GM21526 (cell line): ENCODE results near the gene LOXHD1.

Experiments used
- ATAC-seq: cut with Tn5 transposase; IDR thresholded peaks from one replicate; pipeline ENCODE4 v1.9.1; 2021; ENCODE audit warnings: moderate library complexity; ENCODE audit not compliant: unreplicated experiment, low FRiP score

Gene LOXHD1

DNA sequence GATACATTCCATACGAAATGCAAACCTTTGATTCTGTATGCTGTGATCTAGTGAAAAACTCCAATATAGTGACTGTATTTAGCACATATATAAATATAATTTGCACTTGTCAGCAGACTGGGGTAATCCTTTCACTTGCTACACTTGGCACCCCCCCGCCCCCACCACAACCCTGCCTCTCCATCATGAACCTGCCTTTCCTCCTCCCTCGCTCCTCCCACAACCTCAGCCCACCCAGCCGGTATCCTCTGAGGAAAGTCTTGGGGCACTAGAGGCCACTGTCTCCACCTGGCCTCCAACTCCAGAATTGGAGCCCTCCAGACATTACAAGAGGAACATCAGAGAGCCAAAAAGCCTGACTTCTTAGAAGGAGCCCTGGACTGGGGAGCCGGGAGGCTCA, 196.3 kb downstream of the LOXHD1 start:
- no peak for ATAC-seq

DNA sequence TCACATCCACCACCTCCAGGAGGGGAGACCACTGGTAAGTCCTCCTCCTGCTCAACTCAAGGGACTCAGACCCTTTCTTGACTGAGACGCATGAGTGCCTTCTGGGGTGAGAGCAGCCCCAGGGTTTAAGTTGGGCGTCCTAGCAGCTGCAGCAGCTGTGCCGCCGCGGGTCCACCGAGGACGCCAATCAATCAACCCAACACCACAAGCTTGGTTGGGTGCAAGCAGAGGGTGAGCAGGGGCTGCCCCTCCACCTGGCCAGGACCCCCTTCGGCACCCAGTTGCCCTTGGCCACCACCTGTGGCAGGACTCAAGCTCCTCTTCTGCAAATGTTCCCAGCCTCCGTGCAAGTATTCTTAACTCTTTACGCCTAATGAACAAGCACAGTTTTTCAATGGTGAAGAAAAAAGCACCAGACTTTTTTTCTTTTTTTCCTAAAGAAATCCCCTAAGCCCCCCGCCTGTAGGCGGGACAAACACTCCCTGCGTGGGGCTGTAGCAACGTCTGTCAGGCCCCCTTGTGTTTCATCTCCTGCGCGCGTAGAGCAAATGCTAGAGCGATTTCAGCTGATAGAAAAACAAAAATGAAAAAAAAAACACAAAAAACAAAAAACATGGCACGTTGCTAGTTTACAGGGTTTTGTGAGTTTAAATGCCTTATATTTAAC, 197.1 kb downstream of the LOXHD1 start:
- ATAC-seq, result no peak

DNA sequence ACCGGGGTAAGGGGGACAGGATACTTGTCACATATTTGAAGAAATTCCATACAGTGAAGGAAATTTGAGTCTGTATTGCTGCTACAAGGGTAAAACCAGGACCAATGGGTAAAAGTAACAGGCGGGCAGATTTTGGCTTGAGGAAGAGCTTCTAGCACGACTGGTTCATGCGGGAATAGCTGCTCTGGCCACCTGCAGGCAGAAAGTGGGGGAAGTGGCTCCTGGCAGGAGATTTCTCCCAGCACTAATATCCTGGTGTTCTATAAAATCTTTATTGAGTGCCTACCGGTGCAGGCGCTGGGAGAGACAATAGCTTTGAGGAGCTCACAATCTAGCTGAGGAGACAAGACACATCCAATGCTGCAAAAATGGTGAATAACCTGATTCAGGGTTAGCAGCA, 198.5 kb downstream of the LOXHD1 start:
- no peak for ATAC-seq

DNA sequence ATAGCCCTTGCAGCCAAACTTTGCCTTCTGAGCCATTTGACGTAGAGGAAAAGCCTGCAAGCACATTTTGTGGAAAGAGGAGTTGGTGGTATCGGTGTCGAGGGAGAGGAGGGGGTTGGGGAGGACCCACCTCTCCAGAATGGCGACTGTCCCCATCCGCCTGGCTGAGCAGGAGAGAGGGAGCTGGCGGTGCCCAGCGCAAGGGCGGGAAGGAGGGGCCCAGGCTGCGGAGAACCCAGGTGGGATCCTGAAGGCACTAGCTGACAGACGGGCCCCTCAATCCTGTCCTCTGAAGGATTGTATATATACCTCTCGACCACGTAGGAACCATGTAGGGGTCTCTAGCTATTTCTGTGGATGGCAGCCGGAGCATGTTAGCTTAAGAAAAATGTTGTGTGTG, 200.3 kb downstream of the LOXHD1 start:
- ATAC-seq, result no peak

DNA sequence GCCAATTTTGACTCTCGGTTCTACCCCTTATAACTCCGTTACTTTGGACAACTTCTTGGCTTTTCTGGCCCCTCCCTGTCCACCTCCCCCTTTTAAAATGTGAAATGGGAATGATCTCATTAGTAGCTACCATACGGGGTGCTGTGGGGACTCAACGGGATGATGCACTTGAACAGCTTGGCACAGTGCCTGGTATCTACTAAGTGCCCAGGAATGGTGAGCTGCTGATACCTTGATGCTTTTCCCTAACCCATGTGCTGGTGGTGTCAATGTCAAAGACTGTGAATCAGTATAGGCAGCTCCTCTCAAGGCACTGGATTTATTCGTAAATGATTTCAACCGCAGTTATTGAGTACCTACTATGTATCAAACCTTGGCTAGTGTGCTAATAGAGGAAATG, 204.2 kb downstream of the LOXHD1 start:
- no peak for ATAC-seq

DNA sequence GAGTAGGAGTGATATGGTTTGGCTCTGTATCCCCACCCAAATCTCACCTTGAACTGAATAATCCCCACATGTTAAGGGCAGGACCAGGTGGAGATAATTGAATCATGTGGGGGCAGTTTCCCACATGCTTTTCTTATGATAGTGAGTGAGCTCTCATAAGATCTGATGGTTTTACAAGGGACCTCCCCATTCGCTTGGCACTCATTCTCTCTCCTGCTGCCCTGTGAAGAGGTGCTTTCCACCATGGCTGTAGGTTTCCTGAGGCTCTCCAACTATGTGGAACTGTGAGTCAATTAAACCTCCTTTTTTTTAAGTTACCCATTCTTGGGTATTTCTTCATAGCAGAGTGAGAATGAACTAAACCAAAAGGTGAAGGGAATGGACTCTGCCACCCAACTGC, 207.5 kb downstream of the LOXHD1 start:
- ATAC-seq, result no peak

DNA sequence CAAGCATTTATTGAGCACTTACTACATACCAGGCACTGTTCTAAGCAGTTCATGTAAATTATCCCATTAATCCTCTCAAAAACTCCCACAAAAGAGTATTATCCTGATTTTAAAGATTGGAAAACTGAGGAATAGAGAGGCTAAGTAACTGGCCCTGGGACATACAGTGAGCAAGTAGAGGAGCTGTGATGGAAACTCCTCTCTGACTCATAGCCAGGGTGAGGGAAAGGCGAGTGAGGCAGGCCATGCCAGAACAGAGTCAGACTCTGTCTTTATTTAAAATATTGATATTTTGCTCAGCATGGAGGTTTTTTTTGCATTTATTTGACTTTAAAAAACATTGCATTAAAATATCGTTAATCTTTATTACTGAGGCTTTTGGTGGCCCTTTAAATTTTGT, 208.0 kb downstream of the LOXHD1 start:
- ATAC-seq, result no peak

DNA sequence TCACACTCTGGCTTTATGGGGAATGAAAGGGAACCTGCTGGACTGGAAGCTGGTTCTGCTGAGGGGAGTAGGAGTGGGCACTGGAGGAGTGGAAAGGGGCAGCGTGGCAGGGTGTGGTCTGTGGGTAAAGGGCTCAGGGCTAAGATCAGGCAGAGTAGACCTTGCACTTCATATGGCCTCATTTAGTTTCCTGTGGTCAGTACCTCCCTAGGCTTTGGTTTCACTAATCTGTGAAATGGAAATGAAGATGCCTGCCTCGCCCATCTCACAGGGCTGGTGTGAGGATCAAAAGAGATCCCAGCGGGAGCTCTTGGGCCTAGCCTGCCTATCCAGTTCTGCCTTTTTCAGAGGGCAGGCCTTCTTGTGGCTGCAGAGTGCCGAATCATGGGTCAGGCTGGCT, 208.7 kb downstream of the LOXHD1 start:
- no peak for ATAC-seq

DNA sequence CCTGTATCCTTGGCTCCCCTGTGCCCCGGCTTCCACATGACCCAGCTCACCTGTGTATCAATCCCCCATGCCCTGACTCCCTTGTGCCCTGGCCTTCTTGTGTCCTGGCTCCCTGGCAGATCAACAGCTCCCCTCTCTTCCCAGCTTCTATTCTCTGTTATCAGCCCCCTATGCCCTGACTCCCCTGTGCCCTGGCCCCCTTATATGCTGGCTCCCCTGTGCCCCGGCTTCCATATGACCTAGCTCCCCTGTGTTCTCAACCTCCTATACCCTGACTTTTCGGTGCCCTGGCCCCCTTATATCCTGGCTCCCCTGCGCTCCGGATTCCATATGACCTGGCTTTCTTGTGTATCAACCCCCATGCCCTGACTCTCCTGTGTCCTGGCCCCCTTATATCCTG, 209.2 kb downstream of the LOXHD1 start:
- ATAC-seq, result no peak

DNA sequence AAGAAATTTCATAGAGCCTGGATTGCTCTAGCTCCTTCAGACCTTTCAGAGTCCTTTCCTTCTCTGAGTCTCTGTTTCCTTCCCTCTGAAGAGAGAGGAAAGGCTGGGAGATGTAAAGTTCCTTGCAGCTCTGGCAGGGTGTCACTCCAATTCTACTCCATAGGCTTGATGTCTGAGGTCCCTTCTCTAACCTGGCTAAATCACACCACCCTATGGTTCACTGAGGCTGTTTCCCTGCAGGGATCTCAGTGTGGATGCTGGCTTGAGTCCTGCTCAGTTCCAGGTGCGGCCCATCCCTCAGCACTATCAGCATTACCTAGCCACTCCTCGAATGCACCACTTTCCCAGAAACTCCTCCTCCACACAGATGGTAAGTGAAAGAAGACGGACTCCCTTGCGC, 209.7 kb downstream of the LOXHD1 start:
- no peak for ATAC-seq

DNA sequence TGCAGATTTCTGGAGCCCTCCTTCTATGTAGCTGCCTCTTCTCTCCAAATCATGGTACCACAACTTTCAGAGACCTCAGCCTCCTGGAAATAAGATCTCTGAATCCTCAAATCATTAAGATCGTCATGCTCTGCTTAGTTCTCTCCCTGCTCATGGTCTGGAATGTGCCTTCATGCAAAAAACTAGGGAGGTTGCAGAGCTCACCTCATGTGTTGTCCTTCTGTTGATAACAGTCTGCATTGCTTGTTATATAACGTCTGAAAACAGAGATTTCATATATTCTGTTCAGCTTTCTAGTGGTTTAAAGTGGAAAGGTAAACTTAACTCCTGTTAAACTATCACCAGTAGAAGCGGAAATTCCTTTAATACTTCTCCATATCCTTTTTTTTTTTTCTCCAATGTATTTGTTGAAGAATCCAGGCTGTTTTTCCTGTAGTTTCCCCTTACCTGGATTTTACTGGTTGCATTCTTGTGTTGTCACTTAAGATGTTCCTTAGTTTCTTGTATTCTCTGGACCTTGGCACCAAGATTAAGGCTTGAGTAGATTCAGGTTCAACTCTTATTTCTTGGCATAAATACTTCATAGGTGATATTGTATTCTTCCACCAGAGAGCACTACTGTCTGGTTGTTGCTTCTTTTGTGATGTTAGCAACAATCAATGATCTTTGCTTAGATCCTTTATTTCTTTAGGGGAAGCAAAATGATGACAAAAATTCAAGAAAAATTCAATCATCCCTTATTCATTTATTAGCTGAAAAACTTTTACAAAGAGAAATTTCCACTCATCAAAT, 211.3 kb downstream of the LOXHD1 start:
- no peak for ATAC-seq

DNA sequence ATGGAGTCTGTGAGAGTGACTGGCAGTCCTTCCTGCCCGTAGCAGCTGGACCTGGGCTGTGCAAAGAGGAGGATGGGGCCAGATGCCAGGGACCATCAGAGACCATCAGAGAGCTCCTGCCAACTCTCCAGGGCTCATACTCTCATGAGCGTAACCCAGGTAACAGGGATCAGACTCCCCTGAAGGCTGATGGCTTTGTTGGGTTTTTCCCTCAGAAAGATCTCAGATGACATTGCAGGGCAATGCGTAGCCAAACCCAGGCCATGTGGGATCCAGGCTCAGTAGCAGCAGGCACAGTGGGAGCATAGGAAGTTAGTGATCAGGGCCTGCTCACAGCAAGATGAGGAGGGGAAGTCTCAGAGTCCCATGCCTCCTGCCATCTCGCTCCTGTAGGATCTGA, 218.0 kb downstream of the LOXHD1 start:
- no peak for ATAC-seq

DNA sequence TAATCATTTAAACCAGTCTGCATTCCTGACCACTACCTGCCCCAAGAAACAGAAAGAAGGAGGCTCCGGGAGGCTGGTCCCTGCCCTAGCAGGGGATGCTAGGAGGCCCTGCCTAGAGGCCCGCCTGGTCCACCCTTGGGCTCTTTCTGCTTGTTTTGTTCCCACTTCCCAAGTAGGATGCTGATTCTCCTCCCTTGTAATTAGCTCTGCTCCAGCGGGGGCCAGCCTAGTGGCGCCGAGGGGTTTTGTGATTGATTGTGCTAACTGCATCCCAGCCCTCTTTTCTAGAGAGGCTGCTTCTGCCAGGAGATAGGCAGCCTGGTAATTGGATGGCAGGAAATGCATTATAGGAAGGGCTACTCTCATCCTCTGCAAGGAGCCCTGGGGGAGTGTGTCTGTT, 220.0 kb downstream of the LOXHD1 start:
- no peak for ATAC-seq

DNA sequence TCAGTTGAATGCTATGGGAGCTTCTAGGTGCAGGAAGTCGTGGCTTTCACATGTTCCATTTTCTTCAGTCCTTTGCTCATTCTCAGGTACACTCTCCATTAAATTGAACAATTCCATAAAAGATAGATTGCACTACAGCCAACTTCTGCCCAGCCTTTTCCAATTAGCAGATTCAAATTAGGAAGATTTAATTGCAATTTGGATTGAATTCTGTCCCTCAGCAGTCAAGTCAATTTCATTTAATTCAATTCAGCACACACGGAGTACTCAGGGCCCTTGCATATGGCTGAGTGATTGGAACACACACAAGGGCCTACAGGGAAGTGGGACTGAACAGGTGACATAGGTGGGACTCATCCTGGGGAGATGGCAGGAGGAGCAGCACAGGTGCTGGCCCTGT, 220.4 kb downstream of the LOXHD1 start:
- ATAC-seq, result no peak

DNA sequence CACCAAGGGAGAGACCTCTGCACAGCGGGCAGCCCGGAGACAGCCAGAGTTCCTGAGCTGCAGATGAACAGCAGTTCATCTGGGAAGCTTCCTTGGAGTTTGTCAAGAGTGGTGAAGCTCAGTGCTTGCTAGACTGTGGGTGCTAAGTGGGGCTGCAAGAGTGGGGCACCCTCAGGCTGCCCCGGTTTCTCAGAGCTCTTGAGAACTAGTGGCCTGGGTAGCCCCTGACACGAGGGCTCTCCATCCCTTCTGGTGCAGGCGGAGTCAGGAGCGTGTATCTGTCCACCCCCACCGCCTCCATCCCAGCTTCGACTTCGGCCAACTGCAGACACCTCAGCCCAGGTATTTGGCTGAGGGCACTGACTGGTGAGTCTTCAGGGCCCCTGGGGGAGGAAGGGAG, 222.0 kb downstream of the LOXHD1 start:
- no peak for ATAC-seq

DNA sequence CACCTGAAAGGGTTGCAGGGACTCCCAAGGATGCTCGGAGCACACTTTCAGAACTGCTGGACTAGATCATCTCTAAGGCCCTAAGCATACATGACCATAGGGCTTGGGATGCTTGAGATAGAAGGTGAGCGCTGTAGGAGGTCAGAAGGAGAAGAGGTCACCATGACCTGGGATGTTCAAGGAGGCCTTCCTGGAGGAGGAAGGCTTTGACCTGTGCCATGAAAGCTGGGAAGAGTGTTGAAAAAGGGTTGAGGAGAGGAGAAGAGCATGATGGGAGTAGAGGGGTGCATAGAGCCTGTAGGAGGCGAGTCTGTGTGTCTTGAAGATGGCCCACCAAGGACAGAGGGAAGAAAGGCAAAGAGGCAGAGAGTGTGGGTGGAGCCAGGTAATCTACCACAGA, 222.4 kb downstream of the LOXHD1 start:
- no peak for ATAC-seq

DNA sequence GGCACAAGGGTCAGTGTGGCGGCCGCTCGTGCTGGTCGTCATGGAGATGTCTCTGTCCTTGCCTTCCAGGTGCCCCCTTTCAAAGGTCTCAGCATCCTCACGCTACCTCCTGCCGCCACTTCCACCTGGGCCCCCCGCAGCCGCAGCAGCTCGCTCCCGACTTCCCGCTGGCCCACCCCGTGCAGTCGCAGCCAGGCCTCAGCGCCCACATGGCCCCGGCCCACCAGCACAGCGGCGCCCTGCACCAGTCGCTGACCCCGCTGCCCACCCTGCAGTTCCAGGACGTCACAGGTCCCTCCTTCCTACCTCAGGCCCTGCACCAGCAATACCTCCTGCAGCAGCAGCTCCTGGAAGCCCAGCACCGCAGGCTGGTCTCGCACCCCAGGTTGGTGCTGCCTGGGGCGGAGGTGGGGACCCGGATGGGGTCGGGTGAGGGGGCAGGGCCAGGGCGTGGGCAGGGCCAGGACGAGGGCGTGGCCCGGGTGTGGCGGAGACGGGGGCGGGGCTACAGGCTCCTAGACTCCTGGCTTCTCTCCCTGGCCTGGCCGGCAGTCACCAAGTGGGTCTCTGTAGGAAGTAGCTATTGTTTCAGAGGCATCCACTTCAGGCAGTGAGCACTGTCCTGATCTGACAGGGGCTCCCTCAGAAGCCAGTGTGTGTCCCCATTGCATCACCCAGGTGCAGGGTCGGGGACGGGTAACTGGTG, 223.7 kb downstream of the LOXHD1 start:
- ATAC-seq, result no peak

DNA sequence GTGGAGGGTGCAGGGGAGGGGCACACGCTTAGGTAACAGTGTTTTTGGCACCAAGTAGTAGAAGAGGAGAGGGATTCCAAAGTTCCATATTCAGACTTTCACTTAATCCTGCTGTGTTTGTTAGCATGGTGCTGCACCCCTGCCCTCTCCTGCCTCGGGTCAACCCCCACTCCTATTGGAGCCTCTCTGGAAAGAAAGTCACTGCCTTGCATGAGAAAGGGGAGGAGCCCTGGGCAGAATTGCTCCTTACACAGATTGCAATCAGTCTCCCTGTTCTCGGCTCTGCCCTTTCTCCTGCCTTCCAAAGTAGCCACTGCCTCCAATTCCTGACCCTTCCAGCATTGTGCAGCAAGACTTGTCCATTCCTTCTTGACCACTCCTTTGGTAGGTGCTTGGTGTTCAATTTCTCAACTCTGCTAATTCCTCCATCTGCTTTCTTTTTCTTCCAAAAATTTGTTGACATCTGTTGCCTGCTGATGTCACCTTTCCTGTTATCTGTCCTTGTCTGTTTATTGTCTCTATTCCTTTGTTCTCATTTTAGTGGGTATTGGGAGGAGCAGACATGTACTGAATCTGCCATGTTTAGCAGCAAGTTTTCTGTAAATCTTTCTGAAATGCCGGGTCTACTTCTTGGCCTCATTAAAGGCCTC, 225.4 kb downstream of the LOXHD1 start:
- no peak for ATAC-seq

DNA sequence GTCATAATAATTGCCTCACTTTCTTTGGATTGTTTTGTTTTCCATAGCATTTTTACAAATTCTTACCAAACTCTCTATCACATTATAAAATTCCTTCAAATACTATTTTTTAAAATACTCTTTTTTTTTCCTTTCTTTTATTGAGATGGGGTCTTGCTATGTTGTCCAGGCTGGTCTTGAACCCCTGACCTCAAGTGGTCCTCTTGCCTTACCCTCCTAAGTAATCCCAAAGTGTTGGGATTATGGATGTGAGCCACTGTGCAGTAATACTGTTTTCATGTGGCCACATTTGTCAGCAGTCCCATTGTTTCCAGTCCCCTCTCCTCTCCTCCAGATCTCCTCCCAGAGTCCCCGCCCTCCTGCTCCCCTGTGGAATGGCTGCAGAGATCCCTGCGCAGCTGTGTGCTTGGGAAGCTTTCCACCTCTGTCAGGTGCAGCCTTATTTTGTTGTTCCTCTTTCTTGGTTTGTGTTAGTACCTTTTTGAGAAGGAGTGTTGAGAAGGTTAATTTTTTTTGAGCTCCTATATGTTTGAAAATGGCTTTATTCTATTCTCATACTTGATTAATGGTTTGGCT, 227.3 kb downstream of the LOXHD1 start:
- no peak for ATAC-seq

DNA sequence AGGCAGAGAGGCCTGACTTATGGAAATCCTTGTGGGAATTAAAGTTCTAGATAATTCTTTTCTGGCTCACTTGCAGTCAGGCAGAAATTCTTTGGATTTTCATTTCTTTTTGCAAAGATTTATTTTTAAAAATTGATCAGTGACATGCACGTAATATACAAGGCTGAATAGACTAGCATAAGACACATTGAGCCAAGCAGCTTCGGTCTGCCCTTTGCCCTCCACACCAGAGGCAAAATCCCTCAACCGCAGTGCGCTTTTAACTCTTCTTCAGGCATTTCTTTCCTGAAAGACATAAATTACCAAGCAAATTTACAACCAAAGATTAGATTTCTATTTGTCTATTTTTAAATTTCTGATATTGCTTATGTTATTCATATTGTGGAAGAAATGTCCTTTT, 227.9 kb downstream of the LOXHD1 start:
- no peak for ATAC-seq

DNA sequence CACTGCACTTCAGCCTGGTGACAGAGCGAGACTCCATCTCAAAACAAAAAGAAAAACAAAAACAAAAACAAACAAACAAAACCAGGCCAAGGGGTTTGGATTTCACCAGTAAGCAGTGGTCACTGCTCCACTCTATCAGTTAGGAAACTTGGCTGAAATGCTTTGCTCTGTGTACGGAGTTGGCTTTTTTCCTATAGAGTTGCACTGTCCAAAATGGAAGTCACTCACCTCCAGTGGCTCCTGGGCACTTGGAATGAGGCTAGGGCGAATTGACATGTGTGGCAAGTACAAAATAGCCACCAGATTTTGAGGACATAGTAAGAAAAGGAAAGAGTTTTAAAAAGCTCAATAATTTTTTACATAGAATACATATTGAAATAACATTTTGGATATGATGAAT, 228.7 kb downstream of the LOXHD1 start:
- ATAC-seq, result no peak
